Tibial nerve (tissue), 4 donors: ENCODE data around the gene SLC22A3. TPM values are rescaled to one million over a fixed set of nuclear protein-coding genes. Genes with fewer than 3 reads are reported as not detected.

Experiments
- DNase-seq, 2 donors: peaks; one replicate each; pipeline ENCODE4 v3.0.0-alpha.2; 2019; ENCODE audit warnings: low spot score in 2 of 2
- H3K27ac ChIP-seq, 4 donors: fragments of 200-600 bp; sonication (generic) in 3 of 4; one replicate each; pipeline ENCODE4 v1.5.1; 2017 to 2019; ENCODE audit warnings: mild to moderate bottlenecking in 1 of 4
- H3K27me3 ChIP-seq, 2 donors: fragments of 200-600 bp; sonication (generic) in 1 of 2; one replicate each; pipeline versions ENCODE4 v1.5.1 to v1.6.0; 2017 to 2019
- H3K36me3 ChIP-seq, 3 donors: fragments of 200-600 bp; sonication (generic); one replicate each; pipeline ENCODE4 v1.5.1; 2018 to 2019
- H3K4me1 ChIP-seq, 4 donors: fragments of 200-600 bp; sonication (generic) in 3 of 4; one replicate each; pipeline ENCODE4 v1.5.1; 2017 to 2019
- H3K4me3 ChIP-seq, 4 donors: fragments of 200-600 bp; sonication (generic) in 3 of 4; one replicate each; pipeline ENCODE4 v1.5.1; 2017 to 2019; ENCODE audit warnings: mild to moderate bottlenecking in 1 of 4, moderate library complexity in 1 of 4
- H3K9me3 ChIP-seq, 4 donors: fragments of 200-600 bp; sonication (generic) in 3 of 4; one replicate each; pipeline ENCODE4 v1.5.1; 2017 to 2019
- CTCF ChIP-seq, 5 experiments: fragments of 200-600 bp in 3 of 5; fragments of 450-650 bp in 2 of 5; sonication (generic) in 3 of 5; IDR thresholded peaks; one replicate each; pipeline ENCODE4 v1.5.1; 2016 to 2019; ENCODE audit warnings: antibody characterized with exemption in 5 of 5, mild to moderate bottlenecking in 3 of 5, moderate library complexity in 2 of 5
- EP300 ChIP-seq, 2 donors: sonication (generic); formaldehyde crosslinking; IDR thresholded peaks; one replicate each; pipeline ENCODE4 v1.6.1; 2017; ENCODE audit warnings: antibody characterized with exemption in 2 of 2, mild to moderate bottlenecking in 1 of 2
- POLR2A ChIP-seq, 2 donors: fragments of 450-650 bp; IDR thresholded peaks; one replicate each; pipeline ENCODE4 v1.6.1; 2017; ENCODE audit warnings: antibody characterized with exemption in 2 of 2, mild to moderate bottlenecking in 2 of 2, moderate library complexity in 2 of 2
- WGBS, 2 donors: methylation state at CpG; one replicate each; pipeline ENCODE4 v1.1.5; 2018; 5-methylcytosine and 5-hydroxymethylcytosine counted together
- total RNA-seq, 4 donors: library from RNA; depleted of rRNA; stranded (reverse); fragments of >200 nt; gene quantifications; one replicate each; pipeline ENCODE4 v1.1.0, GENCODE V29; 2016

Gene SLC22A3
- total RNA-seq, 4 donors from 2014 or later = 76.8 to 361 (median 263) TPM

DNA sequence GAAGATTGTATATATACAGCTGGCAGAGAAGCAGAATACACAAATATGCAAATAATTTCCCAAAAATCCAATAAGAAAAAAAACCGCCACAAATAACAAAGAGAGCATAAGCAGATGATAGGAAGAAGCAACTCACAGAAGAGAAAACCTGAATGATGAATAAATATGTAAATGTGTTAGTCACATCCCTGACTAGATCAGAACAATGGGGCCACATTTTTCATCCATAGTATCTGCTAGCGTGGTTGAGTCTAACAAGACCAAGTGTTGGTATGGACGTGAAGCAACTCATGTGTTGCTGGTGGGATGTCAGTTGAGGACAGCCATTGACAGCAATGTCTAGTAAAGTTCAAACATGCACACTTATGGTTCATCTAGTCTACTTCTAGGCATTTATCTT is 3.9 kb upstream of the SLC22A3 start:
- Histone ChIP-seq H3K4me1 (peaks cover 0 to 18% (median 0%) of the 10 kb centered on the region in 4 donors), H3K9me3 (no peaks in the 10 kb centered on the region), H3K27me3 (no peaks in the 10 kb centered on the region), H3K27ac (no peak overlapping the region), H3K4me3 (no peak overlapping the region), H3K36me3 (no peaks in the 10 kb centered on the region)
- no peak for TF ChIP-seq EP300 (IDR thresholded peaks at IDR 0.05)
- no peak for TF ChIP-seq POLR2A (IDR thresholded peaks at IDR 0.05)
- no peak for TF ChIP-seq CTCF (IDR thresholded peaks at IDR 0.05)
- DNase-seq = no peak
- 86 to 93% methylated on average over 3 of the region's 3 CpGs for WGBS, 2 donors

- H3K4me3 ChIP-seq = peak overlapping the region; percentile 11 to 65 (median 29)
- H3K36me3 ChIP-seq = no peaks in the 10 kb centered on the region
- TF ChIP-seq POLR2A (IDR thresholded peaks at IDR 0.05) (peak in 1 of 2 donors; percentile 7), EP300 (IDR thresholded peaks at IDR 0.05) (no peak)
- WGBS, 2 donors = 36 to 50% methylated on average over 46 to 51 of the region's 74 CpGs
- no peaks in the 10 kb centered on the region for H3K27me3 ChIP-seq
- no peak for DNase-seq
- peak overlapping the region in 3 of 4 donors; percentile 46 to 88 (median 48) for H3K27ac ChIP-seq
- peaks cover 0 to 18% (median 0%) of the 10 kb centered on the region in 4 donors for H3K4me1 ChIP-seq
- no peaks in the 10 kb centered on the region for H3K9me3 ChIP-seq
Observed at GRCh38 chr6:160347259-160348222, 637 bp upstream of the SLC22A3 start.

DNA sequence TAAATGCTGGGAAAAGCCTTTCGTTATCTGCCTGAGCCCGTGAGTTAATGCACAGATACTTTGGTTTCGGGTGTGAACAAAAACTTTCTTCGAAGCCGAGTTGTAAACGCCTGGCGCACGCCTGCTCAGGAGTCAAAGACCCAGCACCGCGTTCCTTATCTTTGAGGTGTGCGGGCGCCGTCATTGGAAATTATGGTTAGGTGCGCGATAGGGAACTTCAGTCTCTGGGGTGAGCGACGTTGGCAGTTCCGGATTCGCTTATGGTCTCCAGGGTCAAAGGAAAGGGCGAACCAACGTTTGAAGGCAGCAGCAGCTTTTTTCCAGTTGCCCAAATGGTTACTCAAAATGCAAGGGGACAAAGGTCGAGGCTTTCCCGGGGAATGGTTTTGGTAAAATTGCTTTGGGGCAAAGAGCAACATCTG is 853 bp downstream of the SLC22A3 start:
- peaks cover 0 to 18% (median 0%) of the 10 kb centered on the region in 4 donors for H3K4me1 ChIP-seq
- H3K9me3 ChIP-seq = no peaks in the 10 kb centered on the region
- WGBS, 2 donors = 4 to 8% methylated on average over 23 of the region's 23 CpGs
- H3K27ac ChIP-seq = peak overlapping the region; percentile 48 to 89 (median 72)
- TF ChIP-seq EP300 (IDR thresholded peaks at IDR 0.05) (no peak), CTCF (IDR thresholded peaks at IDR 0.05) (no peak), POLR2A (IDR thresholded peaks at IDR 0.05) (no peak)
- no peak for DNase-seq
- H3K27me3 ChIP-seq = no peaks in the 10 kb centered on the region
- no peaks in the 10 kb centered on the region for H3K36me3 ChIP-seq
- peak overlapping the region; percentile 45 to 65 (median 51) for H3K4me3 ChIP-seq

DNA sequence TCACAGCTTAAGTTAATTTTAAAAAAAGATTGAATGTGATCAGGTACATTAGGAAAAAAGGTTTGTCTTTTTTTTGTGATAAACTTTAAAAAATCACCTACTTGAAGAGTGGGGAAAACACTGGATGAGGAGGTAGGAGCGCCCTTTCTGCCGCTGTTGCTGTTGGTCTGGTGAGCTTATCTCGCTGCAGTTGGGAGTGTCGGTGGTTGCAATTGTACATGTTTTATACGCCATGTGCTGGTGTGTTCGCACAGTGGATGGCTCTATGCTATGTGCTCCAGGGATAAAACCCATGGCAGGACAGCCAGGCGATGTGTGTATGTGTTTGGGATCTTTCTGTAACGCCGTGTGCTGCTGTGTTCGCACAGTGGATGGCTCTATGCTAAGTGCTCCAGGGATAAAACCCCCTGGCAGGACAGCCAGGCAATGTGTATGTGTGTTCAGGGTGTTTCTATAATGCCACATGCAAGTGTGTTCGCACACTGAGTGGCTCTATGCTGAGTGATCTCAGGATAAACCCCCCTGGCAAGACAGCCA is 1.7 kb downstream of the SLC22A3 start:
- Histone ChIP-seq H3K27ac (peak overlapping the region in 3 of 4 donors; percentile 48 to 89 (median 88)), H3K36me3 (no peaks in the 10 kb centered on the region), H3K27me3 (no peaks in the 10 kb centered on the region), H3K4me1 (peaks cover 0 to 18% (median 0%) of the 10 kb centered on the region in 4 donors), H3K4me3 (peak overlapping the region; percentile 45 to 65 (median 51)), H3K9me3 (no peaks in the 10 kb centered on the region)
- no peak for TF ChIP-seq EP300 (IDR thresholded peaks at IDR 0.05)
- TF ChIP-seq POLR2A (IDR thresholded peaks at IDR 0.05) = no peak
- no peak for TF ChIP-seq CTCF (IDR thresholded peaks at IDR 0.05)
- 68 to 80% methylated on average over 11 of the region's 11 CpGs for WGBS, 2 donors
- DNase-seq = no peak

- DNase-seq = no peak
- Histone ChIP-seq H3K4me3 (no peak overlapping the region), H3K9me3 (no peaks in the 10 kb centered on the region), H3K27me3 (no peaks in the 10 kb centered on the region), H3K4me1 (peaks cover 0 to 12% (median 0%) of the 10 kb centered on the region in 4 donors), H3K27ac (peak overlapping the region in 2 of 4 donors; percentile 28 to 39), H3K36me3 (no peaks in the 10 kb centered on the region)
- WGBS, 2 donors = 74 to 84% methylated on average over 2 of the region's 2 CpGs
- TF ChIP-seq CTCF (IDR thresholded peaks at IDR 0.05) = no peak
- TF ChIP-seq EP300 (IDR thresholded peaks at IDR 0.05) = no peak
- TF ChIP-seq POLR2A (IDR thresholded peaks at IDR 0.05) = no peak
Observed at GRCh38 chr6:160353950-160354496, 5.8 kb downstream of the SLC22A3 start.
